Measurements from ENCODE around the gene HELZ. TPM values are rescaled to one million over a fixed set of nuclear protein-coding genes. Genes with fewer than 3 reads are reported as not detected.

HELZ gene
- total RNA-seq, 2 donors from 2014 or later: 38.7 to 99.4 TPM

DNA sequence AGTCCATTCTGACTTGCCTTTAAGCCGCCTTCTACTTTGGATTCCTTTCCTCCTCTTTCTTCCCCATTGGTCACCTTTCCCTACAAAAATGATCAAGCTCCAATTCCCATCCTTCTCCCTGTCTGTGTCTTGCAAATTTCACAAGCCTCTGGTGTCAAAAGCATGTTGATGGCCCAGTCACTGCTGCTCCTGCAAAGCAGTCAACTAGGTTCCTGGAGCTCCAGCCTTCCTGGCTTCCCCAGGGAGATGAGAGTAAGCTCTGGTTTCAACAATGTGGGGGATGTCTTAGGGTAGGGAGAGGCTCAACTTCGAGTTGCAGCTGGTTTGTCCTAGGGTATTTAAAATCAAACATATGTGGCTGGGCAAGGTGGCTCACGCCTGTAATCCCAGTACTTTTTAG is 36.1 kb upstream of the HELZ start:
- WGBS: 70% methylated on average over 3 of the region's 3 CpGs
- no peak overlapping the region for H3K4me3 ChIP-seq
- TF ChIP-seq, protein P1, sequence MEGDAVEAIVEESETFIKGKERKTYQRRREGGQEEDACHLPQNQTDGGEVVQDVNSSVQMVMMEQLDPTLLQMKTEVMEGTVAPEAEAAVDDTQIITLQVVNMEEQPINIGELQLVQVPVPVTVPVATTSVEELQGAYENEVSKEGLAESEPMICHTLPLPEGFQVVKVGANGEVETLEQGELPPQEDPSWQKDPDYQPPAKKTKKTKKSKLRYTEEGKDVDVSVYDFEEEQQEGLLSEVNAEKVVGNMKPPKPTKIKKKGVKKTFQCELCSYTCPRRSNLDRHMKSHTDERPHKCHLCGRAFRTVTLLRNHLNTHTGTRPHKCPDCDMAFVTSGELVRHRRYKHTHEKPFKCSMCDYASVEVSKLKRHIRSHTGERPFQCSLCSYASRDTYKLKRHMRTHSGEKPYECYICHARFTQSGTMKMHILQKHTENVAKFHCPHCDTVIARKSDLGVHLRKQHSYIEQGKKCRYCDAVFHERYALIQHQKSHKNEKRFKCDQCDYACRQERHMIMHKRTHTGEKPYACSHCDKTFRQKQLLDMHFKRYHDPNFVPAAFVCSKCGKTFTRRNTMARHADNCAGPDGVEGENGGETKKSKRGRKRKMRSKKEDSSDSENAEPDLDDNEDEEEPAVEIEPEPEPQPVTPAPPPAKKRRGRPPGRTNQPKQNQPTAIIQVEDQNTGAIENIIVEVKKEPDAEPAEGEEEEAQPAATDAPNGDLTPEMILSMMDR (IDR thresholded peaks at IDR 0.05): no peak
- TF ChIP-seq POLR2AphosphoS5 (IDR thresholded peaks at IDR 0.05) (no peak), POLR2A (IDR thresholded peaks at IDR 0.05) (no peak)
- DNase-seq (ENCODE audit: low spot score): no peak
- H3K36me3 ChIP-seq: no peaks in the 10 kb centered on the region
- H3K27ac ChIP-seq: no peak overlapping the region
- H3K27me3 ChIP-seq (replicated peaks; ENCODE audit: insufficient read depth): no peaks in the 10 kb centered on the region
- H3K4me1 ChIP-seq (replicated peaks): no peaks in the 10 kb centered on the region
- intact Hi-C loops (cut with DNase I): no loop called here
- H3K9me3 ChIP-seq: no peaks in the 10 kb centered on the region

DNA sequence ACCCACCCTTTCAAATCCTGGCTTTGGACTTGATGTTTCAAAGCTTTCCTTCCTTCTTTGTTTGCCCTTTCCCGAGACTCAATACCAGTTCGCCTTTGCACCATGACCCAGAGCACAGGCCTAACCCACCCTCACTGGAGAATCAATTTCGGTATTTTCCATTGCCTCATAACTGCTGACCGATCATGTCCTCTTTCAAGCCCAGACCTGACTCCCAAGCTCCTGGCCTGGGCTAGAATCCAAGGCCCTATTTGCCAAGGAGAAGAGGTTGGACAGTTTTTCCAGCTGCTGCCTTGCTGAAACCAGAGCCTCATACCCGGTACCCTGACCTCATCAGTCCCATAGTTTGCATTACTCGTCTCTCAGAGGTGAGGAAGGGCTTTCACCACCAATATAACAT is 35.3 kb upstream of the HELZ start:
- peak; percentile 83 for DNase-seq (ENCODE audit: low spot score)
- H3K4me1 ChIP-seq (replicated peaks): no peaks in the 10 kb centered on the region
- H3K4me3 ChIP-seq: no peak overlapping the region
- no peaks in the 10 kb centered on the region for H3K9me3 ChIP-seq
- no peaks in the 10 kb centered on the region for H3K36me3 ChIP-seq
- no peaks in the 10 kb centered on the region for H3K27me3 ChIP-seq (replicated peaks; ENCODE audit: insufficient read depth)
- TF ChIP-seq, protein P1 (IDR thresholded peaks at IDR 0.05): no peak
- TF ChIP-seq POLR2AphosphoS5 (IDR thresholded peaks at IDR 0.05): peak; percentile 75
- intact Hi-C loops (cut with DNase I): no loop called here
- WGBS: 34% methylated on average over 6 of the region's 6 CpGs
- peak overlapping the region in 1 of 2 donors; percentile 52 for H3K27ac ChIP-seq

DNA sequence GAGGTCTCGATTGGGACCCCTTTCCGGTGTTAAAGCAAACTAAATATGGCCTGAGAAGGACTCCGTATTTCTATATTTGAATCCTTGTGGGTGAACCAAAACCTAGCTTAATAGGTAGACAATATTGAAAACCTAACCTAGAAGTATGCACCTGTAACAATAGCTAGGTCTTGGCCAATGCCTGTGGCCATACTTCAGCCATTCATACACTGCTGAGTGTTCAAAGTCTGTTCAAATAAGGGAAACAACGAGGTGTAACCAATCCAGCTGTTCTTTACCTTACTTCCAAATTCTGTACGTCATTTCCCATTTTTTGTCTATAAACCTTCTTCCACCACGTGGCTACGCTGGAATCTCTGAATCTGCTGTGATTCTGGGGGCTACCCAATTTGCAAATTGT is 34.1 kb upstream of the HELZ start:
- H3K27me3 ChIP-seq (replicated peaks; ENCODE audit: insufficient read depth): no peaks in the 10 kb centered on the region
- H3K27ac ChIP-seq: no peak overlapping the region
- H3K4me3 ChIP-seq: no peak overlapping the region
- intact Hi-C loops (cut with DNase I): no loop called here
- H3K9me3 ChIP-seq: no peaks in the 10 kb centered on the region
- DNase-seq (ENCODE audit: low spot score): no peak
- WGBS: 80% methylated on average over 7 of the region's 7 CpGs
- H3K36me3 ChIP-seq: no peaks in the 10 kb centered on the region
- no peaks in the 10 kb centered on the region for H3K4me1 ChIP-seq (replicated peaks)
- TF ChIP-seq, protein P1 (IDR thresholded peaks at IDR 0.05): no peak
- TF ChIP-seq POLR2A (IDR thresholded peaks at IDR 0.05) (no peak), POLR2AphosphoS5 (IDR thresholded peaks at IDR 0.05) (no peak)

DNA sequence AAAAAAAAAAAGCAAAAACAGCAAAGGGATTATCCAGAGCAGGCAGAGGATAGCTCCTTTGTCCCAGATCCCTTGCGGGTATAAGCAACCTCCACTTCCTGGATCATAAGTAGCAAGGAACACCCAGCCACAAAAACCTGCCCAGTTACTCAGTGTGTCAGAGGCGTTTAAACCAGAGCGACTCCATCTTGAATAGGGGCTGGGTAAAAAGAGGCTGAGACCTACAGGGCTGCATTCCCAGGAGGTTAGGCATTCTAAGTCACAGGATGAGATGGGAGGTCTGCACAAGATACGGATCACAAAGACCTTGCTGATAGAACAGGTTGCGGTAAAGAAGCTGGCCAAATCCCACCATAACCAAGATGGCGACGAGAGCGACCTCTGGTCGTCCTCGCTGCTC is 33.4 kb upstream of the HELZ start:
- Histone ChIP-seq H3K9me3 (no peaks in the 10 kb centered on the region), H3K36me3 (no peaks in the 10 kb centered on the region), H3K4me1 (replicated peaks) (no peaks in the 10 kb centered on the region), H3K4me3 (no peak overlapping the region), H3K27ac (no peak overlapping the region), H3K27me3 (replicated peaks; ENCODE audit: insufficient read depth) (no peaks in the 10 kb centered on the region)
- intact Hi-C loops (cut with DNase I): no loop called here
- DNase-seq (ENCODE audit: low spot score): no peak
- no peak for TF ChIP-seq POLR2A (IDR thresholded peaks at IDR 0.05)
- TF ChIP-seq, protein P1 (IDR thresholded peaks at IDR 0.05): no peak
- TF ChIP-seq POLR2AphosphoS5 (IDR thresholded peaks at IDR 0.05): no peak
- 94% methylated on average over 10 of the region's 10 CpGs for WGBS

DNA sequence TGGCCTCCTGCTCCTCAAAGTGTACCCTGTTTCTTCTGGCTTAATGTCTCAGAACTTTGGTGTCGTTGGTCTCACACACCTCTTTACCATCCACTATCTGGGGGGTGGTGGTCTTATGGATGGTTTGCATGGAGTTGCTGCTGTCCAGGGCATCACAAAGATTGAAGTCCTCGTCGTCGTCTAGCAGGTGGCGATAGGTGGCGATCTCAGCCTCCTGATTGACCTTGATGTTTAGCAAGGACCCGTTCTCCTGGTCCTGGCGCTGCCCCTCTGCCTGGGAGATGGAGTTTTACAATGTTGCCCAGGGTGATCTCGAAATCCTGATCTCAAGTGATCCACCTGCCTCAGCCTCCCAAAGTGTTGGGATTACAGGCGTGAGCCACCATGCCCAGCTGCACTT is 31.1 kb upstream of the HELZ start:
- TF ChIP-seq, protein P1 (IDR thresholded peaks at IDR 0.05): no peak
- TF ChIP-seq POLR2AphosphoS5 (IDR thresholded peaks at IDR 0.05) (no peak), POLR2A (IDR thresholded peaks at IDR 0.05) (no peak)
- Histone ChIP-seq H3K4me1 (replicated peaks) (no peaks in the 10 kb centered on the region), H3K36me3 (no peaks in the 10 kb centered on the region), H3K27me3 (replicated peaks; ENCODE audit: insufficient read depth) (no peaks in the 10 kb centered on the region), H3K4me3 (no peak overlapping the region), H3K27ac (no peak overlapping the region), H3K9me3 (no peaks in the 10 kb centered on the region)
- no peak for DNase-seq (ENCODE audit: low spot score)
- intact Hi-C loops (cut with DNase I): no loop called here
- 40% methylated on average over 10 of the region's 10 CpGs for WGBS

All from prostate gland (tissue), 2 donors.